GM18498 (cell line): ENCODE data around the gene HS3ST3A1.
"Not testable (repeated sequence)": the region's sequence is repeated elsewhere in the genome, so short reads cannot be mapped to it uniquely, and the experiment has no call there.

Experiments
- ATAC-seq: cut with Tn5 transposase; IDR thresholded peaks from one replicate; pipeline ENCODE4 v1.9.1; 2021; ENCODE audit warnings: mild to moderate bottlenecking, moderate library complexity; ENCODE audit not compliant: unreplicated experiment

The HS3ST3A1 gene

GRCh38 chr17:13576661-13577526 lies 24.8 kb downstream of the HS3ST3A1 start:
- ATAC-seq = no peak

GRCh38 chr17:13575922-13576419 lies 25.8 kb downstream of the HS3ST3A1 start:
- no peak for ATAC-seq

GRCh38 chr17:13575466-13575865 lies 26.3 kb downstream of the HS3ST3A1 start:
- ATAC-seq = no peak

- no peak for ATAC-seq
Measured at GRCh38 chr17:13572581-13572980, 29.1 kb downstream of the HS3ST3A1 start.

GRCh38 chr17:13569398-13570123 lies 32.2 kb downstream of the HS3ST3A1 start:
- no peak for ATAC-seq

- ATAC-seq = no peak
Measured at GRCh38 chr17:13568582-13569397, 32.9 kb downstream of the HS3ST3A1 start.

- ATAC-seq = no peak
Measured at GRCh38 chr17:13563866-13564265, 37.9 kb downstream of the HS3ST3A1 start.

- no peak for ATAC-seq
Measured at GRCh38 chr17:13562271-13562800, 39.4 kb downstream of the HS3ST3A1 start.

GRCh38 chr17:13561606-13562270 lies 40.0 kb downstream of the HS3ST3A1 start:
- no peak for ATAC-seq

- no peak for ATAC-seq
Measured at GRCh38 chr17:13560935-13561334, 40.8 kb downstream of the HS3ST3A1 start.

GRCh38 chr17:13558588-13558987 lies 43.1 kb downstream of the HS3ST3A1 start:
- no peak for ATAC-seq

- ATAC-seq = no peak
Measured at GRCh38 chr17:13557077-13557476, 44.7 kb downstream of the HS3ST3A1 start.

GRCh38 chr17:13554231-13554630 lies 47.5 kb downstream of the HS3ST3A1 start:
- ATAC-seq = no peak

- ATAC-seq = no peak
Measured at GRCh38 chr17:13550291-13550690, 51.4 kb downstream of the HS3ST3A1 start.

GRCh38 chr17:13548576-13548975 lies 53.2 kb downstream of the HS3ST3A1 start:
- ATAC-seq = not testable (repeated sequence)

- no peak for ATAC-seq
Measured at GRCh38 chr17:13546851-13547250, 54.9 kb downstream of the HS3ST3A1 start.

- no peak for ATAC-seq
Measured at GRCh38 chr17:13545941-13546340, 55.8 kb downstream of the HS3ST3A1 start.

- ATAC-seq = no peak
Measured at GRCh38 chr17:13544765-13545164, 57.0 kb downstream of the HS3ST3A1 start.

GRCh38 chr17:13544292-13544691 lies 57.4 kb downstream of the HS3ST3A1 start:
- ATAC-seq = no peak

GRCh38 chr17:13542636-13543035 lies 59.1 kb downstream of the HS3ST3A1 start:
- ATAC-seq = no peak
